HEK293 (cell line): Measurements from ENCODE around the gene MSI2.

ENCODE experiments used
- GLIS1 ChIP-seq: fragments of 450-650 bp; formaldehyde crosslinking; IDR thresholded peaks from 2 replicates; pipeline ENCODE4 v1.5.1; 2016; ENCODE audit warnings: missing biosample characterization, missing genetic modification characterization
- KLF1 ChIP-seq: fragments of 450-650 bp; formaldehyde crosslinking; IDR thresholded peaks from 2 replicates; pipeline ENCODE4 v1.5.1; 2016; ENCODE audit warnings: missing biosample characterization, missing genetic modification characterization
- KLF10 ChIP-seq: fragments of 450-650 bp; IDR thresholded peaks from 2 replicates; pipeline ENCODE4 v1.5.1; 2018; ENCODE audit warnings: missing biosample characterization, mild to moderate bottlenecking, missing genetic modification characterization
- REPIN1 ChIP-seq: fragments of 450-650 bp; formaldehyde crosslinking; IDR thresholded peaks from 2 replicates; pipeline ENCODE4 v1.5.1; 2017; ENCODE audit warnings: missing biosample characterization, missing genetic modification characterization, low read depth
- SCRT1 ChIP-seq: fragments of 450-650 bp; formaldehyde crosslinking; IDR thresholded peaks from 2 replicates; pipeline ENCODE4 v1.5.1; 2016; ENCODE audit warnings: missing biosample characterization, missing genetic modification characterization, borderline replicate concordance
- SP3 ChIP-seq: fragments of 450-650 bp; formaldehyde crosslinking; IDR thresholded peaks from 2 replicates; pipeline ENCODE4 v1.5.1; 2016; ENCODE audit warnings: missing biosample characterization, missing genetic modification characterization
- TCF7L2 ChIP-seq: IDR thresholded peaks from 2 replicates; pipeline ENCODE4 v1.6.1; 2011; ENCODE audit warnings: low read depth, mild to moderate bottlenecking, inconsistent platforms, low read length, moderate library complexity, borderline replicate concordance
- ZBTB21 ChIP-seq: fragments of 450-650 bp; formaldehyde crosslinking; IDR thresholded peaks from 2 replicates; pipeline ENCODE4 v1.5.1; 2017; ENCODE audit warnings: missing biosample characterization, missing genetic modification characterization
- ZFP37 ChIP-seq: fragments of 450-650 bp; formaldehyde crosslinking; IDR thresholded peaks from 2 replicates; pipeline ENCODE4 v1.5.1; 2016; ENCODE audit warnings: missing biosample characterization, missing genetic modification characterization
- ZNF10 ChIP-seq: fragments of 450-650 bp; formaldehyde crosslinking; IDR thresholded peaks from 2 replicates; pipeline ENCODE4 v1.5.1; 2017; ENCODE audit warnings: missing biosample characterization, missing genetic modification characterization
- ZNF138 ChIP-seq: fragments of 450-650 bp; formaldehyde crosslinking; IDR thresholded peaks from 2 replicates; pipeline ENCODE4 v1.5.1; 2016; ENCODE audit warnings: missing biosample characterization, missing genetic modification characterization, borderline replicate concordance
- ZNF155 ChIP-seq: fragments of 450-650 bp; formaldehyde crosslinking; IDR thresholded peaks from 2 replicates; pipeline ENCODE4 v1.5.1; 2016; ENCODE audit warnings: missing biosample characterization, missing genetic modification characterization
- ZNF157 ChIP-seq: fragments of 450-650 bp; formaldehyde crosslinking; IDR thresholded peaks from 2 replicates; pipeline ENCODE4 v1.5.1; 2016; ENCODE audit warnings: missing biosample characterization, missing genetic modification characterization
- ZNF23 ChIP-seq: fragments of 450-650 bp; formaldehyde crosslinking; IDR thresholded peaks from 2 replicates; pipeline ENCODE4 v1.5.1; 2016; ENCODE audit warnings: missing biosample characterization, missing genetic modification characterization, borderline replicate concordance
- ZNF24 ChIP-seq: fragments of 450-650 bp; formaldehyde crosslinking; IDR thresholded peaks from 2 replicates; pipeline ENCODE4 v1.5.1; 2016; ENCODE audit warnings: missing biosample characterization, missing genetic modification characterization
- ZNF335 ChIP-seq: fragments of 450-650 bp; formaldehyde crosslinking; conservative IDR thresholded peaks from 2 replicates; pipeline ENCODE4 v1.5.1; 2016; ENCODE audit warnings: missing biosample characterization, missing genetic modification characterization
- ZNF366 ChIP-seq: fragments of 450-650 bp; formaldehyde crosslinking; conservative IDR thresholded peaks from 2 replicates; pipeline ENCODE4 v1.5.1; 2016; ENCODE audit warnings: missing biosample characterization, missing genetic modification characterization
- ZNF37A ChIP-seq: fragments of 450-650 bp; IDR thresholded peaks from 2 replicates; pipeline ENCODE4 v1.5.1; 2018; ENCODE audit warnings: missing biosample characterization, missing genetic modification characterization
- ZNF423 ChIP-seq: fragments of 450-650 bp; formaldehyde crosslinking; IDR thresholded peaks from 2 replicates; pipeline ENCODE4 v1.5.1; 2016; ENCODE audit warnings: missing biosample characterization, missing genetic modification characterization
- ZNF426 ChIP-seq: fragments of 450-650 bp; formaldehyde crosslinking; IDR thresholded peaks from 2 replicates; pipeline ENCODE4 v1.5.1; 2017; ENCODE audit warnings: missing biosample characterization, missing genetic modification characterization, mild to moderate bottlenecking, inconsistent platforms, moderate library complexity
- ZNF501 ChIP-seq: fragments of 450-650 bp; formaldehyde crosslinking; IDR thresholded peaks from 2 replicates; pipeline ENCODE4 v1.5.1; 2016; ENCODE audit warnings: missing biosample characterization, missing genetic modification characterization
- ZNF521 ChIP-seq: fragments of 450-650 bp; formaldehyde crosslinking; IDR thresholded peaks from 2 replicates; pipeline ENCODE4 v1.5.1; 2017; ENCODE audit warnings: missing biosample characterization, mild to moderate bottlenecking, missing genetic modification characterization
- ZNF548 ChIP-seq: fragments of 450-650 bp; formaldehyde crosslinking; IDR thresholded peaks from 2 replicates; pipeline ENCODE4 v1.5.1; 2016; ENCODE audit warnings: missing biosample characterization, missing genetic modification characterization
- ZNF549 ChIP-seq: fragments of 450-650 bp; IDR thresholded peaks from 2 replicates; pipeline ENCODE4 v1.5.1; 2018; ENCODE audit warnings: missing biosample characterization, missing genetic modification characterization, mild to moderate bottlenecking, inconsistent platforms, moderate library complexity
- ZNF585B ChIP-seq: fragments of 450-650 bp; formaldehyde crosslinking; IDR thresholded peaks from 2 replicates; pipeline ENCODE4 v1.5.1; 2016; ENCODE audit warnings: missing biosample characterization, missing genetic modification characterization
- ZNF785 ChIP-seq: fragments of 450-650 bp; formaldehyde crosslinking; IDR thresholded peaks from 2 replicates; pipeline ENCODE4 v1.5.1; 2016; ENCODE audit warnings: missing biosample characterization, missing genetic modification characterization
- TF ChIP-seq, protein P1 (sequence below): fragments of 450-650 bp; formaldehyde crosslinking; IDR thresholded peaks from 2 replicates; pipeline ENCODE4 v1.5.1; 2016; ENCODE audit warnings: missing biosample characterization, missing genetic modification characterization, borderline replicate concordance
- TF ChIP-seq, protein P2 (sequence below): fragments of 450-650 bp; formaldehyde crosslinking; IDR thresholded peaks from 2 replicates; pipeline ENCODE4 v1.5.1; 2016; ENCODE audit warnings: missing biosample characterization, missing genetic modification characterization
- TF ChIP-seq, protein P3 (sequence below): fragments of 450-650 bp; formaldehyde crosslinking; IDR thresholded peaks from 2 replicates; pipeline ENCODE4 v1.5.1; 2016; ENCODE audit warnings: missing biosample characterization, missing genetic modification characterization
- TF ChIP-seq, protein P4 (sequence below): fragments of 450-650 bp; IDR thresholded peaks from 2 replicates; pipeline ENCODE4 v1.5.1; 2018; ENCODE audit warnings: missing biosample characterization, missing genetic modification characterization

Gene MSI2

DNA sequence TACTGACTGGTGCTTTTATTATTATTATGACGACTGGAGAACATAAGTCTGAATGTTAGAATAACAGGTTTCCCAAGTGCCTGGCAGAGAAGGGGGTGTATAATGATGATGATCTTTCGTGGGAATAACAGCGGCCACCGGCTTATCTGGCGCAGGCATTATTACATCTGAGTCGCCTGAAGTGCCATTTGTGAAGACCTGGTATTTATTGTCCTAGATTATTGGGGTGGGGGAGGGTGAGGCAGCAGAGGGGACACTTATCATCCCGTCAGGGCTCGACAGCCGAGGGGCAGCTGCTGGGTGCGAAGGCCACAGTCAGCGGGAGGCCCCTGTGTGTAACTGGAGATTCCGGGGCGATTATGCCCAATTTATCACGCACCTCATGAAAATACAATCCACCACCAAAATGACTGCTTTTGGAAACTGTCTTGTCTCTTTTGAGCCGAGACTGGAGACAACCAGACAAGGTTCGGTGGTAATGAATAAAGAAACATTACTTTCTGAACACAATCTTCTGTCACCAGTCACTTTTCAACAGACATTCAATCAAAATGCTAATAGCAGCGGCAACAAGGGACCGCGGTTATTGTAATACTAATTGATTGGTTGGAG is 289.5 kb downstream of the MSI2 start (continued):
- TF ChIP-seq TCF7L2 (no peak), GLIS1 (peak; percentile 86), ZNF335 (tag by site-specific recombination) (peak; percentile 48), ZNF548 (tag by site-specific recombination) (no peak), ZFP37 (no peak), ZNF423 (tag by site-specific recombination) (peak; percentile 88), ZBTB21 (tag by site-specific recombination) (no peak), ZNF37A (tag by site-specific recombination) (no peak), ZNF366 (tag by site-specific recombination) (peak; percentile 26; the same call in 1 of the 2 replicates), ZNF585B (tag by site-specific recombination) (no peak), ZNF138 (tag by site-specific recombination) (no peak), KLF10 (peak; percentile 40; the same call in 1 of the 2 replicates), ZNF426 (no peak), ZNF549 (tag by site-specific recombination) (no peak), KLF1 (tag by site-specific recombination) (0 out of 2 replicates have a peak, but pooled peaks have one; percentile 10), ZNF24 (tag by site-specific recombination) (peak; percentile 66; the same call in 1 of the 2 replicates), ZNF23 (tag by site-specific recombination) (no peak), ZNF501 (tag by site-specific recombination) (peak; percentile 83), SP3 (no peak), REPIN1 (tag by site-specific recombination) (no peak), ZNF785 (no peak), ZNF10 (peak; percentile 10; the same call in 1 of the 2 replicates), SCRT1 (peak; percentile 44; the same call in 1 of the 2 replicates), ZNF157 (tag by site-specific recombination) (no peak), ZNF155 (tag by site-specific recombination) (no peak), ZNF521 (tag by site-specific recombination) (no peak)
- TF ChIP-seq, protein P1, sequence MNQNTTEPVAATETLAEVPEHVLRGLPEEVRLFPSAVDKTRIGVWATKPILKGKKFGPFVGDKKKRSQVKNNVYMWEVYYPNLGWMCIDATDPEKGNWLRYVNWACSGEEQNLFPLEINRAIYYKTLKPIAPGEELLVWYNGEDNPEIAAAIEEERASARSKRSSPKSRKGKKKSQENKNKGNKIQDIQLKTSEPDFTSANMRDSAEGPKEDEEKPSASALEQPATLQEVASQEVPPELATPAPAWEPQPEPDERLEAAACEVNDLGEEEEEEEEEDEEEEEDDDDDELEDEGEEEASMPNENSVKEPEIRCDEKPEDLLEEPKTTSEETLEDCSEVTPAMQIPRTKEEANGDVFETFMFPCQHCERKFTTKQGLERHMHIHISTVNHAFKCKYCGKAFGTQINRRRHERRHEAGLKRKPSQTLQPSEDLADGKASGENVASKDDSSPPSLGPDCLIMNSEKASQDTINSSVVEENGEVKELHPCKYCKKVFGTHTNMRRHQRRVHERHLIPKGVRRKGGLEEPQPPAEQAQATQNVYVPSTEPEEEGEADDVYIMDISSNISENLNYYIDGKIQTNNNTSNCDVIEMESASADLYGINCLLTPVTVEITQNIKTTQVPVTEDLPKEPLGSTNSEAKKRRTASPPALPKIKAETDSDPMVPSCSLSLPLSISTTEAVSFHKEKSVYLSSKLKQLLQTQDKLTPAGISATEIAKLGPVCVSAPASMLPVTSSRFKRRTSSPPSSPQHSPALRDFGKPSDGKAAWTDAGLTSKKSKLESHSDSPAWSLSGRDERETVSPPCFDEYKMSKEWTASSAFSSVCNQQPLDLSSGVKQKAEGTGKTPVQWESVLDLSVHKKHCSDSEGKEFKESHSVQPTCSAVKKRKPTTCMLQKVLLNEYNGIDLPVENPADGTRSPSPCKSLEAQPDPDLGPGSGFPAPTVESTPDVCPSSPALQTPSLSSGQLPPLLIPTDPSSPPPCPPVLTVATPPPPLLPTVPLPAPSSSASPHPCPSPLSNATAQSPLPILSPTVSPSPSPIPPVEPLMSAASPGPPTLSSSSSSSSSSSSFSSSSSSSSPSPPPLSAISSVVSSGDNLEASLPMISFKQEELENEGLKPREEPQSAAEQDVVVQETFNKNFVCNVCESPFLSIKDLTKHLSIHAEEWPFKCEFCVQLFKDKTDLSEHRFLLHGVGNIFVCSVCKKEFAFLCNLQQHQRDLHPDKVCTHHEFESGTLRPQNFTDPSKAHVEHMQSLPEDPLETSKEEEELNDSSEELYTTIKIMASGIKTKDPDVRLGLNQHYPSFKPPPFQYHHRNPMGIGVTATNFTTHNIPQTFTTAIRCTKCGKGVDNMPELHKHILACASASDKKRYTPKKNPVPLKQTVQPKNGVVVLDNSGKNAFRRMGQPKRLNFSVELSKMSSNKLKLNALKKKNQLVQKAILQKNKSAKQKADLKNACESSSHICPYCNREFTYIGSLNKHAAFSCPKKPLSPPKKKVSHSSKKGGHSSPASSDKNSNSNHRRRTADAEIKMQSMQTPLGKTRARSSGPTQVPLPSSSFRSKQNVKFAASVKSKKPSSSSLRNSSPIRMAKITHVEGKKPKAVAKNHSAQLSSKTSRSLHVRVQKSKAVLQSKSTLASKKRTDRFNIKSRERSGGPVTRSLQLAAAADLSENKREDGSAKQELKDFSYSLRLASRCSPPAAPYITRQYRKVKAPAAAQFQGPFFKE (tag by site-specific recombination), result no peak
- TF ChIP-seq, protein P2, sequence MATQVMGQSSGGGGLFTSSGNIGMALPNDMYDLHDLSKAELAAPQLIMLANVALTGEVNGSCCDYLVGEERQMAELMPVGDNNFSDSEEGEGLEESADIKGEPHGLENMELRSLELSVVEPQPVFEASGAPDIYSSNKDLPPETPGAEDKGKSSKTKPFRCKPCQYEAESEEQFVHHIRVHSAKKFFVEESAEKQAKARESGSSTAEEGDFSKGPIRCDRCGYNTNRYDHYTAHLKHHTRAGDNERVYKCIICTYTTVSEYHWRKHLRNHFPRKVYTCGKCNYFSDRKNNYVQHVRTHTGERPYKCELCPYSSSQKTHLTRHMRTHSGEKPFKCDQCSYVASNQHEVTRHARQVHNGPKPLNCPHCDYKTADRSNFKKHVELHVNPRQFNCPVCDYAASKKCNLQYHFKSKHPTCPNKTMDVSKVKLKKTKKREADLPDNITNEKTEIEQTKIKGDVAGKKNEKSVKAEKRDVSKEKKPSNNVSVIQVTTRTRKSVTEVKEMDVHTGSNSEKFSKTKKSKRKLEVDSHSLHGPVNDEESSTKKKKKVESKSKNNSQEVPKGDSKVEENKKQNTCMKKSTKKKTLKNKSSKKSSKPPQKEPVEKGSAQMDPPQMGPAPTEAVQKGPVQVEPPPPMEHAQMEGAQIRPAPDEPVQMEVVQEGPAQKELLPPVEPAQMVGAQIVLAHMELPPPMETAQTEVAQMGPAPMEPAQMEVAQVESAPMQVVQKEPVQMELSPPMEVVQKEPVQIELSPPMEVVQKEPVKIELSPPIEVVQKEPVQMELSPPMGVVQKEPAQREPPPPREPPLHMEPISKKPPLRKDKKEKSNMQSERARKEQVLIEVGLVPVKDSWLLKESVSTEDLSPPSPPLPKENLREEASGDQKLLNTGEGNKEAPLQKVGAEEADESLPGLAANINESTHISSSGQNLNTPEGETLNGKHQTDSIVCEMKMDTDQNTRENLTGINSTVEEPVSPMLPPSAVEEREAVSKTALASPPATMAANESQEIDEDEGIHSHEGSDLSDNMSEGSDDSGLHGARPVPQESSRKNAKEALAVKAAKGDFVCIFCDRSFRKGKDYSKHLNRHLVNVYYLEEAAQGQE, result no peak
- TF ChIP-seq, protein P3, sequence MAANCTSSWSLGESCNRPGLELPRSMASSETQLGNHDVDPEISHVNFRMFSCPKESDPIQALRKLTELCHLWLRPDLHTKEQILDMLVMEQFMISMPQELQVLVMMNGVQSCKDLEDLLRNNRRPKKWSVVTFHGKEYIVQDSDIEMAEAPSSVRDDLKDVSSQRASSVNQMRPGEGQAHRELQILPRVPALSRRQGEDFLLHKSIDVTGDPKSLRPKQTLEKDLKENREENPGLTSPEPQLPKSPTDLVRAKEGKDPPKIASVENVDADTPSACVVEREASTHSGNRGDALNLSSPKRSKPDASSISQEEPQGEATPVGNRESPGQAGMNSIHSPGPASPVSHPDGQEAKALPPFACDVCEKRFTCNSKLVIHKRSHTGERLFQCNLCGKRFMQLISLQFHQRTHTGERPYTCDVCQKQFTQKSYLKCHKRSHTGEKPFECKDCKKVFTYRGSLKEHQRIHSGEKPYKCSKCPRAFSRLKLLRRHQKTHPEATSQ (tag by site-specific recombination), result no peak
- TF ChIP-seq, protein P4, sequence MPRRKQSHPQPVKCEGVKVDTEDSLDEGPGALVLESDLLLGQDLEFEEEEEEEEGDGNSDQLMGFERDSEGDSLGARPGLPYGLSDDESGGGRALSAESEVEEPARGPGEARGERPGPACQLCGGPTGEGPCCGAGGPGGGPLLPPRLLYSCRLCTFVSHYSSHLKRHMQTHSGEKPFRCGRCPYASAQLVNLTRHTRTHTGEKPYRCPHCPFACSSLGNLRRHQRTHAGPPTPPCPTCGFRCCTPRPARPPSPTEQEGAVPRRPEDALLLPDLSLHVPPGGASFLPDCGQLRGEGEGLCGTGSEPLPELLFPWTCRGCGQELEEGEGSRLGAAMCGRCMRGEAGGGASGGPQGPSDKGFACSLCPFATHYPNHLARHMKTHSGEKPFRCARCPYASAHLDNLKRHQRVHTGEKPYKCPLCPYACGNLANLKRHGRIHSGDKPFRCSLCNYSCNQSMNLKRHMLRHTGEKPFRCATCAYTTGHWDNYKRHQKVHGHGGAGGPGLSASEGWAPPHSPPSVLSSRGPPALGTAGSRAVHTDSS (tag by site-specific recombination), result no peak
